GM18870 (cell line): ENCODE results near the gene DPM2.

Experiments
- ATAC-seq: cut with Tn5 transposase; IDR thresholded peaks from one replicate; pipeline ENCODE4 v1.9.1; 2021; ENCODE audit warnings: moderate library complexity; ENCODE audit not compliant: unreplicated experiment

DPM2 gene

GRCh38 chr9:127958728-127959127, 21.1 kb upstream of the DPM2 start:
- ATAC-seq = no peak

DNA sequence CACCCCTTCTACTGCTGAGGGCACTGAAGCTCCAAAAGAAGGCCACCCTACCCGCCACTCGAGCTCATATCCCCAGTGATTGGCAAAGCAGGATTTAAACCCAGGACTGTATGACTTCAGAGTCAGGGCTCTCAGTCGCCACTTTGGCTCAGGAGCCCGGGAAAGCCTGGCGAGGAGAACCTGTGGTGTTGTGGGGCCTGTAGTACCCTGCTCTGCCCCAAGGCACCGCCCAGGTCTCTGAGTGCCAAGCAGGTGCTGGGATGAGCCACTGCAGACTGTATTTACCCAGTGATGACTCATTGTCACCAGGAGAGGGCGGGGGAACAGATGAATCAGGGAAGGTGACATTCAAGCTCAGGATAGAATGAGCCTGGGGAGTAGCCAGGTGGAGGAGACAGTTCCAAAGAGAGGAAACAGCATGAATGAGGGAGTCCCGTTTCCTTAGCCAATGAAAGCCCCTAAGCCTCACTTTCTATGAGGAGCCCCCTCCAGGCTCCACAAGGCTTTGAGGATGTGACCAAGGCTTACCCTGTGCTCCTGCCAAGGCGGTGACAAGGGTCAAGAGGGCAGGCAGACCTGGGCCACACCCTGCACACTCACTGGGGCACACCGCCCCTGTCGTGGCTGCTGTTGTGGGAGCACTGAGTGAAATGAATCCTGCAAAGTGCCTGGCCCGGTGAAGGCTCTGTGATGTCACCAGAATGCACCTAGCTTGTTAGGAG, 17.8 kb upstream of the DPM2 start:
- ATAC-seq = no peak

DNA sequence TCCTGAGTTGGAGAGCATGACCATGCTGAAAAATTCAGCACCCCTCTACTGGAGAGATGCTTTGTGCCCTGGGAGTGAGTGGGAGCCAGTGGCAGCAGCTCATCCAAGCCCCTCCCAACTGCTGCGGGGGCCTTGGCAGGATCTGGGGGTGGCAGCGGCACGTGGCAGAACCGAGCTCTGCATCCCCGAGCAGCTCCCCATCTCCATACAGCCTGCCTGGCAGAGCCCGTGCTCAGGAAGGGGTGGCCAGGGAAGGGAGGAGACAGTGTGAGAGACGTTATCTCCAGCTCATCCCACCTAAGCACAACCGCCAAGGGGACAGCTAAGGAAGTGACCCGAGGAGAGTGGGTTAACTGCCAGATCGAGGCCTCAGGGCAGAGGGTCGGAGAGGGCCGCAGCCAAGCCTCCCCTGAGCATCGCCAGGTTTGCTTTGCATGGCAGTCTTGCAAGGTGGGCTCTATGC, 17.2 kb upstream of the DPM2 start:
- no peak for ATAC-seq

DNA sequence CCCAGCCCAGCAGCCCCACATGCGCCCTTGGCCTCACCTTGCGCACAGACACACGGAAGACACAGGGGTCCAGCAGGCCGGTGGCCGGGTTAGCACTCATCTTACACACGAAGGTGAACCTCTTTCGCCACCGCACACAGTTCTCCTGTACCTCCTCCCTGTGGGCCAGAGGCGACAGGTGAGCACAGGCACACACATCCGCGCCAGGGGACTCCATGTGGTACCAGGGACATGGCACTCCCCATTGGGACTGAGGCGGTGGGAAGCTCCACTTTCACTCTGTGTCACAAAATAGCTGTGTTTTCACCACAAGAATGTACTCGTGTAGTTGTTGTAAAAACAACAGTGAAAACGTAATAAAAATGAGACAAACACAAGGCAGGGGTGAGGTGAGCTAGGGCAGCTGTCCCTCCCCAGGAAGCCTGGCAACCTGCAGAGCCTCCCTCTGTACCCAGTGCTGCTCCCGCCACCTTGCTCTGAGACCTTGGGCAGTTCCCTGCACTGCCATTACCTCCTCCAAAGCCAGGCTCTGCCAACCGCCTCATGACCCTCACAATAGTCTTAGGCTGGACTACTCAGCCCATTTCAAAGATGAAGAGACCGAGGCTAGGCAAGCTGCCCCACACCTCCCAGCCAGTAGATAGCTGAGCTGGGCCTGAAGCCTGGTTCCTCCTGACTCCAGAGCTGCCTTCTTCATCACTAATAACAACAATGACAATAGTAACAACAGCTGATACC, 16.3 kb upstream of the DPM2 start:
- ATAC-seq = no peak

DNA sequence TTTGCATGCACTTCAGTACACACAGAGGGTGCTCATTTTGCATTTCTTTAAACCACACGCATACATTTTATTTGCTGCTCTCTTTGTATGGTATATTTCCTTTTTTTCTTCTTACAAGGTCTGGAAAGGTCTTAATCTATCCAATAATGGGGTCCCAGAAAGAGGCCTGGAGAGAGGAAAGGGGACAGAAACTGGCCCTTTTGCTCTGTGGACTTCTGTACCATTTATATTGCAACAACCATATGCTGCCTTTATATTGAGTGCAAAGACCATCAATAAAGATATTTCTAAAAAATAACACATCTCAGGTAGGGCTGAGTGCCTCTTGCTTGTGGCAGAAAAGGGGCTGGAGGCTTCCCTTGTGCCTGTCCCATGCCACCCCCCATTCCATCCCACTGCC, 15.5 kb upstream of the DPM2 start:
- ATAC-seq = no peak

GRCh38 chr9:127950513-127951289, 13.0 kb upstream of the DPM2 start:
- ATAC-seq = no peak

DNA sequence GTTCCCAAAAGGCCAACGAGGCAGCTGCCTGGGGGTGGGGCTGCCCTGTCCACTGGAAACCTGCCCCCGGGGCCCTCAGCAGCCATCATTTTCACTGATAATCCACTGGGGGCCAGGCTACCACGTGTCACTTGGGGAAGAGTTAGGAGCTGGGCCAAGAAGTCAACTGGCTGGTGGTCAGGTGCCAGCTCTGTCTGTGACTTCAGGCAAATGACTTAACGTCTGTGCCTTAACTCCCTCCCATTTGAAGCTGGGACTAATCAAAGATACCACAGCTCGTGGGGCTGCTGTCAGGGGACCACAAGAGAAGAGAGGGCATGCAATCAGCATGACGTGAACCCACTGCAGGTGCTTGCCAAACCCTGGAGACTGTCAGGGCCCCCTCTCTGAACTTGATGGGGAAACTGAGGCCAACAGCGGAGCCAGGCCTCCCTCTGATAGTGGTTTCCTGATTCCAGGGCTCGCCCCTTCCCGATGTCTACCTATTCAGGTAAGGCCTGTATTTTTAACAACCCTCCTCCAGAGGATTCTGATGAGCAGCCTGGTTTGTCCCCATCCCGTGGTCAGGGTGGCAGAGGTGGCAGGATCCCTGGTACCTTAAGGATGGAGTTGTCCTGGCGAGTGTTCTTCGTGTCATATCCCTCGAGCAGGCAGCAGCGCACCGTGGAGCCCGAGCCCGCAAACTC, 12.3 kb upstream of the DPM2 start:
- no peak for ATAC-seq

DNA sequence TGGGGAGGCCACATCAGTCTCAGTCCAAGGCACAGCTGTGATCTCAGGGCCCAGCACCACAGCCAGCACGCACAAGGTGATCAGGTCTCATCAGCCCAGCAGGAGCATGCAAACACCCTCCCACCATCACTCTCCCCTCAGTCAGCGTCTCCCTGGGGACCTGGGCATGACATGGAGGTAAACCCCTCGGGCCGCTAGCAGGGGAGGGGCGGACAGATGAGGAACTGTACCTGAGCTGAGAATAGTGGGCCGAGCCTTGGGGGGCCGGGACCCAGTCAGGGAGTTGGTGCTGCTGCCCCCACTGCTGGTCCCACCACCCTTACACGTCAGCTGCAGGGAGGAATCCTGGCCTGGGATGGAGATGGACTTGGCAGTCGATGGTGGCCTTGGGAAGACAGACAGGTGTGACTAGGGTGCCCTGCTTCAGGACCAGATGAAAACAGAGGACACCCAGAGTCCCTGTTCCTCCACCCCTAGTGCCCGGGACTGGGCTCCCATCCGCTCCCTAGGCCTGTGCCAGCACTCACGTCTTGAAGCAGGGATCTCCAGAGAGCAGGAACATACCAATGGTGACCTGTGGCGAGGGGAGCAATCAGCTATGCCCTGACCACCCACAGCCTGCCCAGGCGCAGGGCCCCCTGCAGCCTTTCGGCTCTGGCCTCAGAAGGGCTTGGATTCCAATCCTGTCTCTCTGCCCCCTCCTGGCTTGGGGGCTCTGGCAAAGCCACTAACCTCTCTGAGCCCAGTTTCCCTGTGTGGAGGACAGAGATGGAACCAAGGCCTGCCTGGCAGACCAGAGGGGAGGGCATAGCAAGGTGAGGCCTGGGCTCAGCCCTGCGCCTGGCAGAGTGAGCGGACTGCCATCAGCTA, 10.4 kb upstream of the DPM2 start:
- ATAC-seq = no peak

- ATAC-seq = no peak
These were observed 9.1 kb upstream of the DPM2 start for GRCh38 chr9:127946728-127947127.

- no peak for ATAC-seq
These were observed 8.3 kb upstream of the DPM2 start for GRCh38 chr9:127945942-127946341.

- no peak for ATAC-seq
These were observed 7.7 kb upstream of the DPM2 start for GRCh38 chr9:127945338-127945737.

DNA sequence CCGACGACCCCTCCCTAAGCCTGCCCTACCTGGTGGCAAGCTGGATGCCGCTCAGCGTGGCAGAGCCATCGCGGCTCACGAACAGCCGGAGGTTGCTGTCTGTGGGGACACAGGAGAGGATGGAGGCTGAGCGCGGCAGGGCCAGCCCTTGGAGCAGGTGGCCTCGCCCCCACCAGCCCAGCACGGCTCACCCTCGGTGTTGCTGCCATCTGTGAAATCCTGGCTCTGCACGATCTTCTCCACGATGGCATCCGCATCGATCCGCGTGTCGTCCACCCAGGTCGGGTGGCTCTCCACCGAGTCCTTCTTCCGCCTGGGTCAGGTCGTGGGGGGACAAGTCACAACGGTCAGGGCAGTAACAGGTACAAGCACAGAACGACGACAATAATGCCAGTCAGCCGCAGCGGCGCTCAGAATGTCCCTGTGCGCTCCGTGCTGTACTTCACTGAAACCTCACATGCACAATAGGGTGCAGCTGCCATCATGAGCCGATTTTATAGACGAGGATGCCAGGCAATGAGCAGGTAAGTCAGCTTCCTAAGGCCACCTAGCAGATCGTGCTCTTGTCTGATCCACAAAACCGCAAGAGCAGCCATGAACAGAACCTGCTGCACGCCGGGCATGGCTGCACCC, 7.0 kb upstream of the DPM2 start:
- ATAC-seq = no peak

- ATAC-seq = no peak
These were observed 6.1 kb upstream of the DPM2 start for GRCh38 chr9:127943731-127944144.

DNA sequence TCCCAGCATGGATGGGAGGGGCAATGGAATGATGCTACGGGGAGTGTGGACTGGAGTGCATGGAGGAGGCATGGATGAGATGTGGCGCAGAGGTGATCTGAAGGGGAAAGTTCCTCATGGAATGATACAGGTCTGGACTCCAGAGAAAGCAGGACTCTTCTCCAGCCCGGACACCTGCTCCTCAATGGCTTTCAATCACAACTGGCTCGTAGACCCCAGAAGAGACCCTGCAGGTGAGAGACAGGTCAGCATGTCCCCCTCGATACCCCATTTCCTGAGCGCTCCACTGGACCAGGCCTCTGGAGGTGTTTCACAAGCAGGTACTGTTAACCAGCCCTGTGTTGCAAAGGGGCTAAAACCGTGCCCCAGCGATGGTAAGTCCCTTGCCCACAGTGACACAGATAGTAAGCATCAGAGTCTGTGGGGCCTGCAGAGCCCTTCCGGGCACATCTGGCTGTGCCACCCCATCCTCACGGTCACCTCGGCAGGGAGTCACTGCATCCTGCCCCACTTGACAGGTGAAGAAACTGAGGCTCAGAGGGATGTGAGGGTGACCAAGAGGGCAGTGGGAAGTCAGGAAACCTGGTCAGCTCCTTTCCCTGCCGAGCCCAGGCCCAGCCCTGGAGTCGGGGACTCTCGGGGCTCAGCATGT, 5.5 kb upstream of the DPM2 start:
- ATAC-seq = no peak

- ATAC-seq = no peak
These were observed 4.8 kb upstream of the DPM2 start for GRCh38 chr9:127942216-127943010.

- no peak for ATAC-seq
These were observed 4.2 kb upstream of the DPM2 start for GRCh38 chr9:127941961-127942215.

- no peak for ATAC-seq
These were observed 3.7 kb upstream of the DPM2 start for GRCh38 chr9:127941062-127941960.

- ATAC-seq = no peak
These were observed 2.9 kb upstream of the DPM2 start for GRCh38 chr9:127940593-127940992.
